Measurements from ENCODE around the gene PNMA8A.

- no peak for TF ChIP-seq CTCF (conservative IDR thresholded peaks at IDR 0.05 in 1 of 2, IDR thresholded peaks at IDR 0.05 in 1 of 2; ENCODE audit: extremely low read depth in 1 of 2, insufficient read depth in 1 of 2, low read depth in 1 of 2, low read length in 2 of 2)
- TF ChIP-seq EZH2 (IDR thresholded peaks at IDR 0.05; ENCODE audit: borderline replicate concordance, low read length): no peak
Observed at GRCh38 chr19:46472592-46472991, 1.2 kb upstream of the PNMA8A start.

All from mammary epithelial cell (primary cell).